ENCODE results near the gene WDPCP. TPM values are rescaled to one million over a fixed set of nuclear protein-coding genes. Genes with fewer than 3 reads are reported as not detected.

Gene WDPCP
- total and polyA plus RNA-seq, 9 donors = 5.5 to 11.7 (median 7.6) TPM

- no peak for DNase-seq
- no peaks in the 10 kb centered on the region for H3K9me3 ChIP-seq (replicated peaks; ENCODE audit: control insufficient read depth, low read depth, low read length)
- H3K4me3 ChIP-seq (ENCODE audit: low read length) = no peak overlapping the region
- peaks cover 13% of the 10 kb centered on the region for H3K36me3 ChIP-seq (ENCODE audit: control insufficient read depth, insufficient read depth, low read length)
- peak overlapping the region; percentile 42 for H3K27ac ChIP-seq (ENCODE audit: low read length)
- H3K4me1 ChIP-seq (ENCODE audit: control insufficient read depth, insufficient read depth, low read length) = peaks cover 5% of the 10 kb centered on the region
- no CpG with 5 or more reads among the region's 3 CpGs for WGBS (ENCODE audit: insufficient coverage)
- no peaks in the 10 kb centered on the region for H3K27me3 ChIP-seq (ENCODE audit: control insufficient read depth, insufficient read depth, low read length)
Measured at GRCh38 chr2:63591566-63592175, 3.4 kb upstream of the WDPCP start.

- Histone ChIP-seq H3K4me3 (ENCODE audit: low read length) (no peak overlapping the region), H3K36me3 (ENCODE audit: control insufficient read depth, insufficient read depth, low read length) (peaks cover 8% of the 10 kb centered on the region), H3K4me1 (ENCODE audit: control insufficient read depth, insufficient read depth, low read length) (peaks cover 5% of the 10 kb centered on the region), H3K27ac (ENCODE audit: low read length) (peak overlapping the region; percentile 42), H3K27me3 (ENCODE audit: control insufficient read depth, insufficient read depth, low read length) (no peaks in the 10 kb centered on the region), H3K9me3 (replicated peaks; ENCODE audit: control insufficient read depth, low read depth, low read length) (no peaks in the 10 kb centered on the region)
- DNase-seq = peak; percentile 74
- WGBS (ENCODE audit: insufficient coverage) = 0% methylated on average over 1 of the region's 3 CpGs
Measured at GRCh38 chr2:63590626-63591408, 2.5 kb upstream of the WDPCP start.

- WGBS (ENCODE audit: insufficient coverage) = 2% methylated on average over 12 of the region's 26 CpGs
- peaks cover 5% of the 10 kb centered on the region for H3K4me1 ChIP-seq (ENCODE audit: control insufficient read depth, insufficient read depth, low read length)
- DNase-seq = no peak
Measured at GRCh38 chr2:63589148-63589958, 1.1 kb upstream of the WDPCP start.

DNA sequence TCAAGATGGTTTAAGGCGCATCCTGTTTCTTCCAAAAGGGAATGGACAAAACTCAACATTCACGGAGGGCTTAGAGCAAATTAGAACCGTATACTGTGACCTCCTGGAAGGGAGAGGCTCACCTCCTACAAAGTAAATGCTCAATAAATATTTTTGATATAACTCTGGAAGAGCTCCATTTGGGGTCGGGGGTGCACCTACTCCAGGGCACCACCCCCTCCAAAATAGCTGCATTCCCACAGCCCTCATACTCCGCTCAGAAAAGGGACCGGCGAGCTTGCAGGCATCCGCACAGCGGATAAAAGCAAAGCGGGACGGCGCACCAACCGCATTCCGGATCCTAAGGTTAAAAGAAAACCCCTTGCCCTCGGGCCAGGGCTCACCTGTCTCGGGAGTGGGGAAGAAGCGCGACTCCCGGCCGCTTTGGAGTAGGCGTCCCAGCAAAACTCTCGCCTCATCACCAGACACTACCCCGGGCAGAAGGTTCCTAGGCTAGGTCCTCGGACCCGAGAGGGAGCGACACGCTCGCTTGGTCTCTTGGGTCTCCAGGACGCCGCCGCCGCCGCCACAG is 378 bp downstream of the WDPCP start:
- Histone ChIP-seq H3K4me1 (ENCODE audit: control insufficient read depth, insufficient read depth, low read length) (peaks cover 5% of the 10 kb centered on the region), H3K36me3 (ENCODE audit: control insufficient read depth, insufficient read depth, low read length) (peaks cover 3% of the 10 kb centered on the region), H3K9me3 (replicated peaks; ENCODE audit: control insufficient read depth, low read depth, low read length) (no peaks in the 10 kb centered on the region), H3K27ac (ENCODE audit: low read length) (peak overlapping the region; percentile 86), H3K27me3 (ENCODE audit: control insufficient read depth, insufficient read depth, low read length) (no peaks in the 10 kb centered on the region), H3K4me3 (ENCODE audit: low read length) (peak overlapping the region; percentile 85)
- peak; percentile 24 for DNase-seq
- 0% methylated on average over 20 of the region's 33 CpGs for WGBS (ENCODE audit: insufficient coverage)

More at GRCh38 chr2:63589148-63589958, 1.1 kb upstream of the WDPCP start:
- Histone ChIP-seq H3K27me3 (ENCODE audit: control insufficient read depth, insufficient read depth, low read length) (no peaks in the 10 kb centered on the region), H3K9me3 (replicated peaks; ENCODE audit: control insufficient read depth, low read depth, low read length) (no peaks in the 10 kb centered on the region), H3K27ac (ENCODE audit: low read length) (peak overlapping the region; percentile 86), H3K36me3 (ENCODE audit: control insufficient read depth, insufficient read depth, low read length) (peaks cover 6% of the 10 kb centered on the region), H3K4me3 (ENCODE audit: low read length) (peak overlapping the region; percentile 85)

DNA sequence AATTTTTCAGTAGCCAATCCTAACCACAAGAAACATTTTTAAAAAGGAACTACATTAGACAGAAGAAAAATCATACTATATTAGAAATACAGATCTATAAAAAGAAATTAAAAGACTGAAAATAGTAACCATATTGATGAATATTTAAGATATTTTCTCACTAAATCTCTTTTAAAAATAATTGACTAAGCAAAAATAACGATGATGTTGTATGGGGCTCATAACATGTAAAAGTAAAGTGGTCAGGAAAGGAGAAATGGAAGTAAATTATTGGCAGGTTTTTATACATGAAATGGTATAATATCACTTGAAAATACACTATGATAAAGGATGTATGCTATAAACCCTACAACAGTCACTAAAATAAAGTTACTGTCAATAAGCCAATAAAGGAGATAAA is 5.4 kb downstream of the WDPCP start:
- WGBS (ENCODE audit: insufficient coverage) = no CpG with 5 or more reads among the region's 1 CpG
- peaks cover 3% of the 10 kb centered on the region for H3K4me1 ChIP-seq (ENCODE audit: control insufficient read depth, insufficient read depth, low read length)
- no peaks in the 10 kb centered on the region for H3K9me3 ChIP-seq (replicated peaks; ENCODE audit: control insufficient read depth, low read depth, low read length)
- no peaks in the 10 kb centered on the region for H3K36me3 ChIP-seq (ENCODE audit: control insufficient read depth, insufficient read depth, low read length)
- DNase-seq = no peak
- H3K4me3 ChIP-seq (ENCODE audit: low read length) = no peak overlapping the region
- no peak overlapping the region for H3K27ac ChIP-seq (ENCODE audit: low read length)
- no peaks in the 10 kb centered on the region for H3K27me3 ChIP-seq (ENCODE audit: control insufficient read depth, insufficient read depth, low read length)

DNA sequence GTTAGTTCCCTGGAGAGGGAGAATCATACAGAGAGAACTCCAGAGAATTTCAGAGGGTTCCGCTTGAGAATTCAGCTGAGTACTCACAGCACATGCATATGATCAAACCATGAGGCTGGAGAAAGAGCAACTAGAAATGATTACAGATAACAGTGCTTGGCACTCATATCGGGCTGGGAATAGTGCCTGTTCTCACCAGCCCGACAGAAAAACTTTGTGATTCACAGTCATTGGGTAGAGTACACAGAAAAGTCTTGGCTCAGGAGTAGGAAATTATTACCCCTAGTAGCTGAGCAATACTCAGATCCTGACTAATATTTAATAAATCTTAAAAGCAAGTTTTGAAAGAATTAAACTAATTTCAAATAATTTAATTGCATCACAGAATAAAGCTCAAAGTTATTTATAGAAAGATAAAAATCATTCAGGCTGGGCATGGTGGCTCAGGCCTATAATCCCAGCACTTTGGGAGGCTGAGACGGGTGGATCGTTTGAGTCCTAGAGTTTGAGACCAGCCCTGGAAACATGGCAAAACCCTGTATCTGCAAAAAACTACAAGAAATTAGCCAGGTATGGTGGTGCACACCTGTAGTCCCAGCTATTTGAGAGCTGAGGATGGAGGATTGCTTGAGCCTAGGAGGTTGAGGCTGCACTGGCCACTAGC is 6.8 kb downstream of the WDPCP start:
- 76% methylated on average over 2 of the region's 5 CpGs for WGBS (ENCODE audit: insufficient coverage)
- Histone ChIP-seq H3K27me3 (ENCODE audit: control insufficient read depth, insufficient read depth, low read length) (no peaks in the 10 kb centered on the region), H3K27ac (ENCODE audit: low read length) (no peak overlapping the region), H3K36me3 (ENCODE audit: control insufficient read depth, insufficient read depth, low read length) (no peaks in the 10 kb centered on the region), H3K4me1 (ENCODE audit: control insufficient read depth, insufficient read depth, low read length) (no peaks in the 10 kb centered on the region), H3K9me3 (replicated peaks; ENCODE audit: control insufficient read depth, low read depth, low read length) (no peaks in the 10 kb centered on the region), H3K4me3 (ENCODE audit: low read length) (no peak overlapping the region)
- DNase-seq = peak; percentile 18

- no peaks in the 10 kb centered on the region for H3K36me3 ChIP-seq (ENCODE audit: control insufficient read depth, insufficient read depth, low read length)
- peak; percentile 13 for DNase-seq
- no peak overlapping the region for H3K27ac ChIP-seq (ENCODE audit: low read length)
- no peaks in the 10 kb centered on the region for H3K27me3 ChIP-seq (ENCODE audit: control insufficient read depth, insufficient read depth, low read length)
- no peaks in the 10 kb centered on the region for H3K9me3 ChIP-seq (replicated peaks; ENCODE audit: control insufficient read depth, low read depth, low read length)
- H3K4me3 ChIP-seq (ENCODE audit: low read length) = no peak overlapping the region
- H3K4me1 ChIP-seq (ENCODE audit: control insufficient read depth, insufficient read depth, low read length) = no peaks in the 10 kb centered on the region
- WGBS (ENCODE audit: insufficient coverage) = 67% methylated on average over 1 of the region's 4 CpGs
Measured at GRCh38 chr2:63580651-63581297, 7.5 kb downstream of the WDPCP start.

DNA sequence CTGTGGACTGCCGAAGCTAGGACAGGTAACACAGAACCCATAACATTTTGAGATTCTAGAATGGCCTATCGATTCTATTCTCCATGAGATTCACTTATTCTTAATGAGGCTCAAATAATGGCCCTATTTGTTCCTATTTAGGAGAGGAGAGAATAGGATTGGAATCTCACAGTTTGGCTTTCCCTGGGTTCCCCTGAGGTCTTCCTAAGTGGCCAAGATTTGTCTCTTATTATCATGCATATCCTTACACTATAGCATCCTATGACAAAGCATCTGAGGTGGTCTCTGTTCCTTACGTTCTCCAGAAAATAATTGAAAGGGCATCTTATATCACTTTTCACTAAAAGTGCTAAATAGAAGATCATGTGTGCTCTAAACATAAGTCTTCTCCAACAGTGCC is 9.5 kb downstream of the WDPCP start:
- WGBS (ENCODE audit: insufficient coverage) = no CpG with 5 or more reads among the region's 3 CpGs

DNA sequence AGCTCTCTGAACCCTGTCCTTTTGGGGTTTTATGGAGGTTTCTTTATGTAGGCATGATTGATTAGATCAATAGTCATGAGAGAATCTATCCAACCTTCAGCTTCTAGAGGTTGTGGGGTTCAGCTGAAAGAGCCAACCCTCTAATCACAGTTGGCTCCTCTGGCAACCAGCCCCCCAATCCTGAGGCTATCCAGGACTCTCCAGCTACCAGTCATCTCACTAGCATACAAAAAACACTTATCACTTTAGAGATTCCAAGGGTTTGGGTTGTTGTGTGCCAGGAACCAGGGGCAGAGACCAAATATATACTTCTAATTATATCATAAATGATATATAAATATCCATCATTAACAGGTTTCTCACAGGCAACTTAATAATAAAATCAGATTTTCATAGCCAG is 11.7 kb downstream of the WDPCP start:
- H3K36me3 ChIP-seq (ENCODE audit: control insufficient read depth, insufficient read depth, low read length) = no peaks in the 10 kb centered on the region
- H3K4me1 ChIP-seq (ENCODE audit: control insufficient read depth, insufficient read depth, low read length) = no peaks in the 10 kb centered on the region
- H3K27ac ChIP-seq (ENCODE audit: low read length) = no peak overlapping the region
- H3K4me3 ChIP-seq (ENCODE audit: low read length) = no peak overlapping the region
- H3K9me3 ChIP-seq (replicated peaks; ENCODE audit: control insufficient read depth, low read depth, low read length) = peaks cover 2% of the 10 kb centered on the region
- no peaks in the 10 kb centered on the region for H3K27me3 ChIP-seq (ENCODE audit: control insufficient read depth, insufficient read depth, low read length)
- no peak for DNase-seq

More for the DNA sequence above, 9.5 kb downstream of the WDPCP start:
- Histone ChIP-seq H3K36me3 (ENCODE audit: control insufficient read depth, insufficient read depth, low read length) (no peaks in the 10 kb centered on the region), H3K27ac (ENCODE audit: low read length) (no peak overlapping the region), H3K9me3 (replicated peaks; ENCODE audit: control insufficient read depth, low read depth, low read length) (no peaks in the 10 kb centered on the region), H3K4me1 (ENCODE audit: control insufficient read depth, insufficient read depth, low read length) (no peaks in the 10 kb centered on the region), H3K27me3 (ENCODE audit: control insufficient read depth, insufficient read depth, low read length) (no peaks in the 10 kb centered on the region), H3K4me3 (ENCODE audit: low read length) (no peak overlapping the region)
- no peak for DNase-seq
